Naive thymus-derived CD8-positive, alpha-beta T cell (primary cell): ENCODE data around the gene SLC2A6. TPM values are rescaled to one million over a fixed set of nuclear protein-coding genes. Genes with fewer than 3 reads are reported as not detected.

Source experiments
- ATAC-seq, 2 donors: fragments of 150-1000 bp; cut with Tn5 transposase in 1 of 2; sonication (Bioruptor Pico), chemical (Tn5 transposase) in 1 of 2; 1 replicate in 1 of 2; 2 replicates in 1 of 2; pipeline ENCODE4 v1.10.0; 2021; ENCODE audit warnings: mild to moderate bottlenecking in 2 of 2, moderate library complexity in 2 of 2
- POLR2A ChIA-PET: fragments of 350-600 bp; sonication (Branson Sonifier 250); formaldehyde crosslinking; loops from one replicate; lab custom pipeline; 2021; ENCODE audit warnings: antibody characterized with exemption; lab: Charles Lee
- DNase-seq, 10 donors: peaks; one replicate each; pipeline versions ENCODE4 v3.0.0 to v3.0.0-alpha.2; 2020 to 2022
- H3K27ac Mint-ChIP-seq, 10 donors: one replicate each; pipeline ENCODE4 v1.8.0; 2020 to 2022; ENCODE audit warnings: mild to moderate bottlenecking in 10 of 10, mixed read lengths in 10 of 10, moderate library complexity in 4 of 10, inconsistent platforms in 1 of 10
- H3K27me3 Mint-ChIP-seq, 5 donors: one replicate each; pipeline ENCODE4 v1.8.0; 2021 to 2022; ENCODE audit warnings: mixed read lengths in 5 of 5
- H3K36me3 Mint-ChIP-seq, 3 donors: one replicate each; pipeline ENCODE4 v1.8.0; 2020 to 2022; ENCODE audit warnings: mixed read lengths in 3 of 3, mild to moderate bottlenecking in 2 of 3, inconsistent platforms in 1 of 3
- H3K4me1 Mint-ChIP-seq, 4 donors: one replicate each; pipeline ENCODE4 v1.8.0; 2021 to 2022; ENCODE audit warnings: mixed read lengths in 4 of 4
- H3K4me3 Mint-ChIP-seq, 10 donors: one replicate each; pipeline ENCODE4 v1.8.0; 2020 to 2022; ENCODE audit warnings: mild to moderate bottlenecking in 10 of 10, mixed read lengths in 10 of 10, moderate library complexity in 6 of 10, inconsistent platforms in 1 of 10
- H3K9me3 Mint-ChIP-seq, 9 donors: one replicate each; pipeline ENCODE4 v1.8.0; 2020 to 2022; ENCODE audit warnings: mixed read lengths in 9 of 9, mild to moderate bottlenecking in 3 of 9, inconsistent platforms in 1 of 9, moderate library complexity in 1 of 9
- polyA plus RNA-seq, 3 donors: library from polyadenylated mRNA; unstranded; fragments of 300-500 nt; fragmentation: Illumina TruSeq; gene quantifications; one replicate each; pipeline ENCODE4 v1.2.3, GENCODE V29; 2021
- total RNA-seq, 8 experiments: library from RNA in 2 of 8; stranded (reverse) in 2 of 8; gene quantifications; one replicate each; pipeline ENCODE4 v1.2.3 and lab custom pipeline; 2021 to 2026

Gene SLC2A6
- total and polyA plus RNA-seq, 5 experiments from 2014 or later, result 4.0 to 8.7 (median 6.0) TPM

- Mint-ChIP-seq H3K4me1 (peaks cover 0 to 10% (median 8%) of the 10 kb centered on the region in 4 donors), H3K4me3 (peak overlapping the region in 8 of 10 donors; percentile 5 to 80 (median 34)), H3K27me3 (peaks cover 4 to 31% (median 15%) of the 10 kb centered on the region in 5 donors), H3K27ac (peak overlapping the region in 1 of 10 donors; percentile 59), H3K36me3 (no peaks in the 10 kb centered on the region), H3K9me3 (no peaks in the 10 kb centered on the region)
- POLR2A ChIA-PET, result no interaction called here
- no peak for ATAC-seq
- DNase-seq, result no peak
Observed at GRCh38 chr9:133430244-133430643, 48.7 kb downstream of the SLC2A6 start.

GRCh38 chr9:133429641-133430161 lies 49.2 kb downstream of the SLC2A6 start:
- Mint-ChIP-seq H3K27ac (no peak overlapping the region), H3K4me1 (peaks cover under 1 to 10% (median 8%) of the 10 kb centered on the region in 4 donors), H3K9me3 (no peaks in the 10 kb centered on the region), H3K27me3 (peaks cover 5 to 32% (median 13%) of the 10 kb centered on the region in 5 donors), H3K36me3 (no peaks in the 10 kb centered on the region), H3K4me3 (peak overlapping the region in 6 of 10 donors; percentile 20 to 84 (median 54))
- peak in 2 of 10 donors; percentile 18 to 25 for DNase-seq
- POLR2A ChIA-PET, result no interaction called here
- ATAC-seq, result peak; percentile 42 to 76

- Mint-ChIP-seq H3K4me1 (peaks cover 1 to 10% (median 8%) of the 10 kb centered on the region in 4 donors), H3K4me3 (peak overlapping the region in 2 of 10 donors; percentile 80 to 84), H3K9me3 (no peaks in the 10 kb centered on the region), H3K36me3 (no peaks in the 10 kb centered on the region), H3K27ac (no peak overlapping the region), H3K27me3 (peaks cover 7 to 37% (median 13%) of the 10 kb centered on the region in 5 donors)
- ATAC-seq (peak in 1 of 2 donors; percentile 15), DNase-seq (no peak)
- POLR2A ChIA-PET, result no interaction called here
Observed at GRCh38 chr9:133429214-133429613, 49.7 kb downstream of the SLC2A6 start.

- H3K27me3 Mint-ChIP-seq, result peaks cover 7 to 37% (median 13%) of the 10 kb centered on the region in 5 donors
- H3K4me3 Mint-ChIP-seq, result peak overlapping the region in 3 of 10 donors; percentile 18 to 80 (median 66)
- ATAC-seq (peak in 1 of 2 donors; percentile 70), DNase-seq (no peak)
- H3K4me1 Mint-ChIP-seq, result peaks cover 1 to 10% (median 8%) of the 10 kb centered on the region in 4 donors
- H3K36me3 Mint-ChIP-seq, result no peaks in the 10 kb centered on the region
- POLR2A ChIA-PET, result no interaction called here
- H3K27ac Mint-ChIP-seq, result no peak overlapping the region
- no peaks in the 10 kb centered on the region for H3K9me3 Mint-ChIP-seq
Observed at GRCh38 chr9:133428617-133429101, 50.2 kb downstream of the SLC2A6 start.

GRCh38 chr9:133427658-133428348 lies 51.1 kb downstream of the SLC2A6 start:
- no peak overlapping the region for H3K27ac Mint-ChIP-seq
- ATAC-seq, result no peak
- H3K27me3 Mint-ChIP-seq, result peaks cover 7 to 37% (median 13%) of the 10 kb centered on the region in 5 donors
- no peaks in the 10 kb centered on the region for H3K36me3 Mint-ChIP-seq
- H3K4me3 Mint-ChIP-seq, result peak overlapping the region; percentile 31 to 68 (median 51)
- DNase-seq, result no peak
- peaks cover 1 to 10% (median 8%) of the 10 kb centered on the region in 4 donors for H3K4me1 Mint-ChIP-seq
- POLR2A ChIA-PET, result no interaction called here
- no peaks in the 10 kb centered on the region for H3K9me3 Mint-ChIP-seq

GRCh38 chr9:133426011-133426410 lies 52.9 kb downstream of the SLC2A6 start:
- H3K9me3 Mint-ChIP-seq, result no peaks in the 10 kb centered on the region
- H3K27me3 Mint-ChIP-seq, result peaks cover 7 to 37% (median 13%) of the 10 kb centered on the region in 5 donors
- H3K4me3 Mint-ChIP-seq, result no peak overlapping the region
- POLR2A ChIA-PET, result no interaction called here
- DNase-seq, result no peak
- no peak for ATAC-seq
- no peak overlapping the region for H3K27ac Mint-ChIP-seq
- H3K4me1 Mint-ChIP-seq, result peaks cover 5 to 17% (median 13%) of the 10 kb centered on the region in 4 donors
- no peaks in the 10 kb centered on the region for H3K36me3 Mint-ChIP-seq

GRCh38 chr9:133425049-133425632 lies 53.8 kb downstream of the SLC2A6 start:
- ATAC-seq (no peak), DNase-seq (no peak)
- H3K36me3 Mint-ChIP-seq, result no peaks in the 10 kb centered on the region
- peaks cover 7 to 37% (median 11%) of the 10 kb centered on the region in 5 donors for H3K27me3 Mint-ChIP-seq
- H3K9me3 Mint-ChIP-seq, result no peaks in the 10 kb centered on the region
- H3K4me1 Mint-ChIP-seq, result peaks cover 5 to 20% (median 14%) of the 10 kb centered on the region in 4 donors
- POLR2A ChIA-PET, result no interaction called here
- H3K4me3 Mint-ChIP-seq, result peak overlapping the region in 1 of 10 donors; percentile 34
- peak overlapping the region in 1 of 10 donors; percentile 65 for H3K27ac Mint-ChIP-seq

- ATAC-seq (no peak), DNase-seq (no peak)
- Mint-ChIP-seq H3K27me3 (peaks cover 4 to 37% (median 10%) of the 10 kb centered on the region in 5 donors), H3K9me3 (no peaks in the 10 kb centered on the region), H3K4me1 (peaks cover 8 to 21% (median 14%) of the 10 kb centered on the region in 4 donors), H3K36me3 (no peaks in the 10 kb centered on the region), H3K4me3 (peak overlapping the region in 1 of 10 donors; percentile 20), H3K27ac (no peak overlapping the region)
- POLR2A ChIA-PET, result no interaction called here
Observed at GRCh38 chr9:133424187-133424586, 54.7 kb downstream of the SLC2A6 start.

- DNase-seq (no peak), ATAC-seq (no peak)
- no peak overlapping the region for H3K4me3 Mint-ChIP-seq
- POLR2A ChIA-PET, result interaction anchor here (0.5 kb wide), 1 partner anchor 77 kb away, joined by 3 read pairs; no protein-coding TSS in a partner anchor
- no peaks in the 10 kb centered on the region for H3K36me3 Mint-ChIP-seq
- no peaks in the 10 kb centered on the region for H3K9me3 Mint-ChIP-seq
- peaks cover 4 to 37% (median 10%) of the 10 kb centered on the region in 5 donors for H3K27me3 Mint-ChIP-seq
- H3K27ac Mint-ChIP-seq, result peak overlapping the region in 1 of 10 donors; percentile 66
- H3K4me1 Mint-ChIP-seq, result peaks cover 15 to 27% (median 22%) of the 10 kb centered on the region in 4 donors
Observed at GRCh38 chr9:133423216-133423615, 55.7 kb downstream of the SLC2A6 start.

- H3K4me3 Mint-ChIP-seq, result peak within 1 kb of the TSS in 2 of 10 donors; percentile 8 to 63
- peaks cover 15 to 33% (median 26%) of the 10 kb centered on the region in 4 donors for H3K4me1 Mint-ChIP-seq
- ATAC-seq (no peak), DNase-seq (no peak)
- peak within 1 kb of the TSS in 8 of 10 donors; percentile 26 to 81 (median 61) for H3K27ac Mint-ChIP-seq
- no peaks in the 10 kb centered on the region for H3K9me3 Mint-ChIP-seq
- H3K36me3 Mint-ChIP-seq, result no peaks in the 10 kb centered on the region
- POLR2A ChIA-PET, result no interaction called here
- H3K27me3 Mint-ChIP-seq, result peaks cover 2 to 27% (median 4%) of the 10 kb centered on the region in 5 donors
Observed at GRCh38 chr9:133421615-133422542, 57.0 kb downstream of the SLC2A6 start, which contains the start of gene ADAMTS13. Gene ADAMTS13, plus strand, starts transcription at chr9:133422367. Its CDS starts 77 bp downstream, at chr9:133422444.
